Islet of Langerhans (tissue), 1 donor: ENCODE results near the gene CPNE1.
"Not testable (repeated sequence)": the region's sequence is repeated elsewhere in the genome, so short reads cannot be mapped to it uniquely, and the experiment has no call there.

Source experiments
- FAIRE-seq: peaks from one replicate; lab custom pipeline; 2011; peaks lifted over from hg19 to GRCh38; lab: Jason Lieb, UNC

CPNE1 gene

DNA sequence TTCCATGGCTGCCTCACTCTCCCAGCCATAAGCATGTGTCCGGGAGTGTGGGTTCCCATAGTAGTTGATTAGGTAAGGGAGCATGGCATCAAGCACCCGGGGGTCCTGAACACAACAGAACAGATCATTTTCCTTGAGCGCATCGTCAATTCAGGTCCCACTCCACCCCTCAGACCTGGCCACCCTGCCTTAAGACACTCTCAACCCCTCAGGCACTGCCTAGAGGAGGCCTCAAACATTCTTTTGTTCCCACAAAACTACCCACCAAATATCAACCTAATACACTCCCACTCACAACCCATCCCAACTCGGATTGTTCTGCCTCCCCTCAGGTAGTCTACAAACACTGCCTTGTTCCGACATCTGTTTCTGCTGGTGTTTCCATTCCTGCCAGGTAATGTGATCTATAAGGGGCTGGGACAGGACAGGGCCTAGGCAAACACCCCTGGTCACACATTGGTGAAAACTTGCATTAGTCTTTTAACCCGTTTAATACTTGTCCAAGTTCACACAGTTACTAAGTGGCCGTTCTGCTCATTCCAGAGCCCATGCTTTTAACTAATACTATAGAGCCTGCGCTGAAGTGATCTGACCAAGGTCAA lies 33.1 kb upstream of the CPNE1 start:
- FAIRE-seq, result no peak

DNA sequence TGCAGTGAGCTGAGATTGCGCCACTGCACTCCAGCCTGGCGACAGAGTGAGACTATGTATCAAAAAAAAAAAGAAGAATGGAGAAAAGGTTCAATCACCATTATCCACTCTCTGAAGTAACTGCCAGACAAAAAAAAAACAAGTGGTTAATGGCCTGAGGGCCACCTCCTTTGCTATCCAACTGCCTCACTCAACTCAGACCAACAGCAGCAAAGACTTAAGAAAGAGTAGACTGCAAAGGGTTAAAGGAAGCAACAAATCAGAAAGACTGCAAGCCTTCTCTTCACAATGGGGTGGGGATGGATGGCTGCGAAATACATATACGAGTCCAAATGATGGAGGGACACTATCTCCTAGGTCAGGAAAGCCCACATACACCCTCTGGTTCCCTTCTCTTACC lies 31.3 kb upstream of the CPNE1 start:
- no peak for FAIRE-seq

DNA sequence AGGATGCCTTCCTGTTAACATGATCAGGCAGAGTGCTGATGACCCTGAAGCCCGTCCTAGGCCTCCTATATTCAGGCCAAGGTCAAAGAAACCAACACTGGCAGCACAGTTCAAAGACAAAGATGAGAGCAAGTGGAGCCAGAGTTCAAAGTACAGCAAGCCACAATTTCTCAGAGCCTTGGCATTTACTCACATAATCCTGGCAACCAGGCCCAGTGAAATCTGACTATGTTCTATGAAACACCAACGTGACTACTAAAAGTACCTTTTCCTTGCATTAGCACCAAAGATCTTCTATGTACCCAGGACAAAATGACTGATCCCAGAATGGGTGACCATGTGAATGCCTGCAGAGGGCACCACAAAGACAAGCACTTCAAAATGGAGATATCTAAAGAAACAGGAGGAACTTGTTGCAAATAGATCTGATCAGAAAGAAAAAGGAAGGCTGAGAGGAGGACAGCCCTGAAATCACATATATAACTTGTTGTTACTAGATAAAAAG lies 30.6 kb upstream of the CPNE1 start:
- FAIRE-seq, result no peak

DNA sequence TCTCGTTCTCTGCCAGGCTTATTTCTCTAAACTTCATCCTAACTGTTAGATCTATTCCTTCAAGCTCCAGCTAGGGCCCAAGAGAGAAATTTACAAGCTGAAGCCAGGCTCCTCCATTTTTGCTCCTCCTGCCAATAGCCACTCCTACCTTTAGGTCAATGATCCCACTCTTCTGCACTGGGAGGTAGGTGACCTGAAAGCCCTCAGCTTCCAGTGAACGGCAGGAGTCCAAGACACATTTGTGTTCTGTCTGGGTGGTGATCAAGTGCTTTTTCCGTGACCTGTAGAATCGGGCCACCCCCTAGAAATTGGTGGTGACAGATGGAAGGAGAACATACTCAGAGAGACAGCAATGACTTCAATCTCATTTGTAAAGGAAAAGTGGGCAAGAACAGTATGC lies 25.6 kb upstream of the CPNE1 start:
- FAIRE-seq, result no peak

DNA sequence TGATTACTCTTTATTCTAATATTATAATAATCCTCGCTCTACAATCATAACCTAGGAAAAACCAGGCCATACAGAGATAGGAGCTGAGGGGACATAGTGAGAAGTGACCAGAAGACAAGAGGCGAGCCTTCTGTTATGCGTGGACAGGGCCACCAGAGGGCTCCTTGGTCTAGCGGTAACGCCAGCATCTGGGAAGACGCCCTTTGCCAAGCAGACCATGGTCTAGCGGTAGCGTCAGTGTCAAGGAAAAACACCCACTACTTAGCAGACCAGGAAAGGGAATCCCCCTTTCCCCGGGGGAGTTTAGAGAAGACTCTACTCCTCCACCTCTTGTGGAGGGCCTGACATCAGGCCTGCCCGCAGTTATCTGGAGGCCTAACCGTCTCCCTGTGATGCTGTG lies 22.2 kb upstream of the CPNE1 start:
- not testable (repeated sequence) for FAIRE-seq

DNA sequence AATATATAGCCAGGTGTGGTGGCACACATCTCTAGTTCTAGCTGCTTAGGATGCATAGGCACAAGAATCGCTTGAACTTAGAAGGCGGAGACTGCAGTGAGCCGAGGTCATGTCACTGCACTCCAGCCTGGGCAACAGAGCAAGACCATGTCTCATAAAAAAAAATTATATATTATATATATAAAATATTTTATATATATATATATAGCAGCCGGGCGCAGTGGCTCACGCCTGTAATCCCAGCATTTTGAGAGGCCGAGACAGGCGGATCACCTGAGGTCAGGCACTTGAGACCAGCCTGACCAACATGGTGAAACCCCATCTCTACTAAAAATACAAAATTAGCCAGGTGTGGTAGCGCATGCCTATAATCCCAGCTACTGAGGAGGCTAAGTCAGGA lies 20.7 kb upstream of the CPNE1 start:
- not testable (repeated sequence) for FAIRE-seq

DNA sequence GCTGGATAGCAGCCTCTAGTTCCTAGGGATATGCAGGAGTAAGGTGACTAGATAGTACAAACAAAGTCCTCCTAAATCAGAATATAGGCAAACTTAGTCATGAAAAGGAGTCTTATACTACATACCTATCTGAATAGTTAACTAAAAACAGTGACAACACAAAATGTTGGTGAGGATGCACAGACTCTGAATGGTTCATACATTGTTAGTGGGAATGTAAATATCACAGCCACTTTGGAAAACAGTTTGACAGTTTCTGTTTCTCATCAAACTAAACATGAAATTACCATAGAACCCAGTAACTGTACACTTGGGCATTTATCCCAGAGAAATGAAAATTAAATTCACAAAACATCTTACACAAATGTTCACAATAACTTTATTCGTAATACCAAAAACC lies 17.3 kb upstream of the CPNE1 start:
- FAIRE-seq, result no peak

DNA sequence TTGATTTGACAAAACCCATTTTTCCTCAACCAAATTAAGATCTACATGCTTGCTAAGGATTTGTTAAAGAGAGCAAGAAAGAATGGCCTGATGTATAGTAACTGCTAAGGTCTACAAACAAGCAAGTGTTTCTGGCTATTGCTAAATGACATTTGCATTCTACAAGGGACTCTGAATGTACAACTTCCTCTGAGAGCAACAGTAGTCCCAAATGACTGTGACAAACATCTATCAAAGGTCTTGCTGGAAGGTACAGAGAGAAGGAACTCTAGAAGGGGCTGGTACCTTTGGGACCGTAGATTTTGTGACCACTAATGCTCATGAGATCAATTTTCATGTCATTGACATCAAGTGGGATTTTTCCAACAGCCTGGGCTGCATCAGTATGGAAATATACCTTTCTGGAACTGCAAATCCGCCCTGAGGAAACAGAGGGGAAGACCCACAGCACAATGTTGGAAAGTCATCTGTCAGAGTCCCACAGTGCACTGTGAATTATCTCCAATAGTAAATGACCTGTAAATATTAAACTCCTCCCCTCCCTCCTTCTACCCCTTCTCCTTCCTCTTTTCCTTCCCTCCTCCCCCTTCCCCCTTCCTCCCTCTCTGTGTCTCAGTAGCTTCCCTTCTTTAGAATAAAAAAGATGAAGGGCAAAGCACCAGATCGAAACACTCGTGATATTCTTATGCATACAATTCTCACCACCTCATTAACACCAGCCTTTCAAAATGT lies 15.9 kb upstream of the CPNE1 start:
- FAIRE-seq, result no peak

DNA sequence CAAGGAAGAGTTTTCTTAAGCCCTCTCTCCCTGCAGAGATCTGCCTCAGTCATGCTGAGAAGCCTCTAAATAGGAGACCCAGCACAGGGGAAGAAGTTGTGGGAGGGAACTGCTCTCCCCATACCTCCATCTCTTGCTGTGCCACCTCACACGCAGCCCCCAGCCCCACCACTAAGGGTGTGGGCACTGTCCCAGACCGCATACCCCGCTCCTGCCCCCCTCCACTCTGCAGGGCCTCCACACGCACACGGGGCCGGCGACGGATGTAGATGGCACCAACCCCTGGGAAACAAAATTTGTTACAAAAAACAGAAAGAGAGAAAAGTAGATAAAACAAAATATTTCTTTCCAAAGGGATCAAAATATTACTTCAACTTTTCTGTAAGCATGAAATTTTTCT lies 10.2 kb upstream of the CPNE1 start:
- no peak for FAIRE-seq

DNA sequence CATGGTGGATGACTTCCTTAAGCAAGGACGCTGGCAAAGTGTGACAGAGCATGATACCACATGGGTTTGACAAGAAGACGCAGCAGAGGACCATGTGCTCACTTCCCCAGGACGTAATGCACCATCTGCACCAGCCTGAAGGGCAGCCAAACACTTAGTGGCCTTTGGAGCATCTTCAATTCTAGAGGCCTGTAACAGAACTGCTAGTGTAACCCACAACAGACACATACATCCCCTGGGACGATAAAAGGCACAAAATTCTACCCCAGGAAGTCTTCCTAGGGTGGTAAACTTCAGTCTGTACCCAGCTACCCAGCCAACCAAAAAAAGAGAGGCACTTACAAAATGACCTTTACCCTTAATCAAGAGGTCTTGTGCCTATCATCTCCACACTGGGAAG lies 9.2 kb upstream of the CPNE1 start:
- FAIRE-seq, result no peak

DNA sequence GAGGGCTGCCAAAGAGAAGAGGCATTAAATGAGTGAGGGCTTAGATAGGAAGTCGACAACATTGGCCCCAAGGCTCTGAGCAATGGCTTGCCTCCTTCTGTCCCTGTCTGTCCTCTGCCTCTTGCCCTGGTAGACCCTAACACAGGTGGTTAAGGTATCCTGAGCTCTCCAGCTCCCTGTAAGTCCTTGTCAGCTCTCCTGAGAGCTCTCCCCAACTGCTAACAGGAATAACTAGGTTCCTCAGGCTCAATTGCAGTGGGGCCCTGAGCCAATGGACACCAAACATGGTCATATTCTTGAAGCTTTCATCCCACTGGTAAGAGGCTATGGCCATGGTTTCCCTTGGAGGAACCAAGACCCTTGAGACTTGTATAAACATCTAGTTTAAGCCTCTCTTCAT lies 5.0 kb upstream of the CPNE1 start:
- FAIRE-seq, result no peak

DNA sequence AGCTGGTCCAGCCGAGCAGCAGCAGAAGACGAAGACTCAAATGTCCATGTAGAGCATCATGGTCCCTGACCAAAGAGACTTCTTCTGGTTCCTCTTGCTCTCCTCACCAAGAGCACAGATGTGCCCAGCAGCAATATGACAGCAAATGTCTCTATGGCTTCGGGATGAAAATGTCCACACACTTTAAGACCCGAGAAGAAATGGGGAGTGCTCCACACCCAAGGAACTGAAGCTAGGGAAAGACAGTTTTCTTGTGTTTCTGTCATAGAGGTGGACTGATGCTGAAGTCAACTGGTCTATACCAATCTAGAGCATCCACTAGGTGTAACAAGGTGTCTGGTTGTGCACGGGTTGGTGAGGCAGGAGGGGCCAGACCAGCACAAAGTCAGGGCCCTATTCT lies 4.5 kb upstream of the CPNE1 start:
- no peak for FAIRE-seq

DNA sequence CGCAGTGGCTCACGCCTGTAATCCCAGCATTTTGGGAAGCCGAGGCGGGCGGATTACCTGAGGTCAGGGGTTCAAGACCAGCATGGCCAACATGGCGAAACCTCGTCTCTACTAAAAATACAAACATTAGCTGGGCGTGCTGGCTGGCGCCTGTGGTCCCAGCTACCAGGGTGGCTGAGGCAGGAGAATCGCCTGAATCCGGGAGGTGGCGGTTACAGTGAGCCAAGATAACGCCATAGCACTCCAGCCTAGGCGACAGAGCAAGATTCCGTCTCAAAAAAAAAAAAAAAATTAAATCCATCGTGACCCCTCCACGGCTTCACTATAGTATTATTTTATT lies 1.2 kb upstream of the CPNE1 start:
- no peak for FAIRE-seq

DNA sequence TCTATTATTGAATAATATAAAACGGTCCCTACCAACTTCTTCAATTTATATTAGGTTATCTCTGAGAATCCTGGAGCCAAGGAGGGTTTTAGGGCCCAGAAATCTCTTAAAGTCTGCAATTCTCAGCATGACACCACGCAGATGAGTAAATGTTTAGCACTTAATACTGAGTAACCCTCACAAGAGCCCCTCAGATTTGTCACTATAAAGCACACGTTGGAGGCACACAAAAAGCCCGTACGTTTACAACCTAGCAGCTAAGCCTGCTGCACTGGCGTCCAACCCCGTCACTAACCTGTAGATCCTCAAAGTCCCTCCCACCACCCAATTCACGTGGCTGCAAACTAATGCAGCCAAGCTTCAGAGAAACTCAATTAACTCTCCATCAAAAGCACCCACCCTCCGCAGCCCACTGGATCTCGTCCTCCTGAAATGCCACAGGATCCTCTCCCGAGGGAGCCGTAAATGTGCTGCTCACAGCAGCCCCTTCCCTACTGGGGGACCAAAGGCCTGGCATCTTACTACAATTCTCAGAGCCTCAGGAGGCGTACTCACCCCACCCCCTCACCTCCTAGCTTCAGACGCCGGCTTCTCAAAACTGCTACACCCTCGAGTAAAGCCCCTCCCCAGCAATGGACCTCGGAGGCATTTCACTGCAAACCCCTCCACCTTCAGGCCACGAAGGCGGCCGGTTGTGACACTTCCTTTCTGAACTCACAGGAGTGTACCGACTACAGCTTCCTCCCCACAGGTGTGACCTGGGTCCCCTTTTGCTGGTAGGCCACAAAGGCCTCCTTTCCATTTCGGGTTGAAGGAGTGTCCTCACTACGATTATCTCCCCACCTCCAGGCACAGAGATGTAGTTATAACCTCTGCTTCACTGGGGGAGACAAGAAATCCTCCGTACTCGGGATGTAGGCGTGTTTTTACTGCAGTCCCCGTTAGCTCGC lies 909 bp downstream of the CPNE1 start:
- FAIRE-seq, result no peak

DNA sequence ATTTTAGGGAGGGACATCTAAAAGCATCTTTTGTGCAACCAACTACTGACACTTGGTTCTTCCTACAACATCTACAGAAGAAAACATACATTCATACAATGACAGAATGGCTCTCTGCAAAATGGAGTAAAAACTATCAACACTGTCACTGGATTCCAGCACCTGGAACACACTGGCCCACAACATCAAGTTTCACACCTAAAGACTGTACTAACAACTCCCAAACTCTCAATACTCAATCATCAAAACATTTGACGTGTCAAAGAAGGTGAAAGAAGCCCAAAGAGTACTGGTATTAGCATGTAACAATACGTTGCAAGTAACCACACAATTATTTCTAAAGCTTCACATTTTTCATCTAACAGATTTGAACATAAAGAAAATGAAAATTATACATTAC lies 2.1 kb downstream of the CPNE1 start:
- FAIRE-seq, result no peak

DNA sequence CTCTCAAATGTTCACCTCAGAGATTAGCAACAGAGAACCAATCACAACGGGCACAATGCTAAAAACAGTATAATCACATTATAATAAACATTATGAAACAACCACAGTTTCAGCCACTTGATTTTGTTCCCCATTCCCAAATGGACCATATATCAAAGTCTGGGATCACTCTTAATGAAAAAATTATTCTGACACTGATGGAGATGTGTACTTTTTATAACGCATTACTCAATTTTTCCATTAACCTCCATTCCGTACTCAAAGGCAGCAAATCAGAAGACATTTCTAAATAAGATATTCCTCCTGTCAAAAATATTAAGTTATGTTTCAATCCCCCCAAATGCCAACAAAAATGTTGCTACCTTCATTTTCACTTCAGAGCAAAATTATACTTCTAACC lies 2.8 kb downstream of the CPNE1 start:
- no peak for FAIRE-seq

DNA sequence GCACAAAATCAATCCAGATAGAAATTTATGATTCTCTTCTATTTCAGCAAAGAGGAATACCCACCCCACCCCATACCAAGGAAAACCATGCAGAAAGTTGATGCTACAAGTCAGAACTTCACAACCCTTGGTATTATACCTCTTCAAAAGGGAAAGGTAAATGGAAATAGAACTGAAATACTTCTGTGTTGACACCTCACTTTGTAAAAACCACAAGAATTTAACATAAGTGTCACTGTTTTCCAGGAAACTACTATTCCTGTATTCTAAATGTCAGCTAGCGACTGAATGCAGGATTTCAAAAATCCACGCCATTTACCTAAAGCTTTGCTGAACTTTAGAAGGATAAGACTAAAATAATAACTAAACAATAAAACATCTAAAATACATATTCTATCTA lies 3.6 kb downstream of the CPNE1 start:
- FAIRE-seq, result no peak

DNA sequence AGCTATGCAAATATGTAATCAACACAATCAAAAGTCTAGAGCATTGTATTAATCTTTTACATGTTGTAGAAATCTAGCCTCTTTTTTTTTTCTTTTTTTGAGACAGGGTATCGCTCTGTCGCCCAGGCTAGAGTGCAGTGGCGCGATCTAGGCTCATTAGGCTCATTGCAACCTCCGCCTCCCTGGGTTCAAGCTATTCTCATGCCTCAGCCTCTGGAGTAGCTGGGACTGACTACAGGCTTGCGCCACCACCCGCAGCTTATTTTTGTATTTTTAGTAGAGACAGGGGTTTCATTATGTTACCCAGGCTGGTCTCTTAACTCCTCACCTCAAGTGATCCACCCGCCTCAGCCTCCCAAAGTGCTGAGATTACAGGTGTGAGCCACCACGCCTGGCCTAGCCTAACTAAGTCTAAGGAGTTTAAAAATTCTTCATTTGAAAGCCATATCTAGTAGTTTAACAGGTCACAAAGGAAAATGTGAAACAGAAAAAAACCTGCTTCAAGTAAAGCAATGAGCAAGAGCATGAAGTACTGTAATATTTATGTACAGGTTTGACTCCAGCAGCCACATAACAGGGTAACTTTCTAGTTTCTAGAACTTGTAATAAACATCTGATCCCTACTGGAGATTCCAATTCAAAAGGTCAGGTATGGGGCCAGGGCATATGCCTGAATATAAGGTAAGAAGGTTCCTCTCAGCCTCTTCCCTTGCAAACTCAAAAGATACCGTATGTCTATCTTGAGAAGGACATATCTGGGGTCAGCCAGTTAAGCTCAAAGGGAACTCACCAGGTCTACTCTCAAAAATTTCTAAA lies 4.4 kb downstream of the CPNE1 start:
- no peak for FAIRE-seq

DNA sequence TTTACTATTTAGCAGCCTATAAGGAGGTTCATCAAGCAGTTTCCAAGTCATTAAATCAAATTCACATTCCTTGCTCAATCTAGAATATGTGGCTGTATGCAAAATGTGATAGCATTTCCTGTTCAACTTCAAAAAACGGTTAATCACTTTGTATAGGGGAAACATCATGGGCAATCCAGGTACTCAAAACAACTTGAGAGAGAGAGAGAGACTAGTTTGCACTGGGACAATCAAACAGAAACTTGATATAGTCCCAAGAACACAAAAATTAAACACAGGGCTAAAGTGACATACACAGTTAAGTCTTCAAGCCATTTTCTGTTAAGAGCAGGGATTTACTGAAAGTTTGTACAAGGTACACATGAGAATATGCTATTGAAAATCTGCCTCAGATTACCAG lies 7.4 kb downstream of the CPNE1 start:
- FAIRE-seq, result no peak

DNA sequence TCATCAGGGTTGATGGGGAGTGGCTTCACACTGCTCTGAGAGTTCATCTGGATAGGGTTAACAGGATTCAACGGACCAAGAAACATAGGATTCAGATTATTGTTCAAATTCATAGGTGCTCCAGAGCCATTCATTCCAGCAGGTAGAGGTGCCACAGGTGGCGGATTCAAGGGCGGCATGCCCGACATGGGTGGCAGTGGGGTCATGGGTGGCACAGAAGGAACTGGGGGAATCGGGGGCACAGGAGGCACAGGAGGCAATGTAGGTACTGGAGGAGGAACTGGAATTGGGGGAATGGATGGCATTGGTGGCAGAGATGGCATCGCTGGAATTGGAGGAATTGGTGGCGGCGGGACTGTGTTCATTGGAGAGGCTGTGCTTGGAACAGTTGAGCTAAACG lies 10.3 kb downstream of the CPNE1 start:
- no peak for FAIRE-seq

DNA sequence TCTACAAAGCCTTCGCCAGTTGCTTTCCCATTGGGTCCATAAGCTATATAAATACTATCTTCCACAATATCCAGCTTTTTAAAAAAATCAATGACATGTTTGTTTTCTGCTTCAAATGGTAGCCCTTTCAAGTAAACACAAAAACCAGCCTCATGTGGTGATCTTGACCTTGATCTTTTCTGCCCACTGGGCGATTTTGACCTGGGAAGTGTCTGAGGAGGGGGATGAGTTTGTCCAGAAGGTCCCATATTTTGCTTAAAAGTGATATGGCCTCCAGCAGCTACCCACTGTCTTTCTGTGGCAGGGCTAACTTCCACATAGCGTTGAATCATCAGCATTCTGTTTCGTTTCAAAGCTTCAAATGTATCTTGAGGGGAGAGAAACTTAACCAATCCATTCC lies 10.8 kb downstream of the CPNE1 start:
- FAIRE-seq, result no peak

DNA sequence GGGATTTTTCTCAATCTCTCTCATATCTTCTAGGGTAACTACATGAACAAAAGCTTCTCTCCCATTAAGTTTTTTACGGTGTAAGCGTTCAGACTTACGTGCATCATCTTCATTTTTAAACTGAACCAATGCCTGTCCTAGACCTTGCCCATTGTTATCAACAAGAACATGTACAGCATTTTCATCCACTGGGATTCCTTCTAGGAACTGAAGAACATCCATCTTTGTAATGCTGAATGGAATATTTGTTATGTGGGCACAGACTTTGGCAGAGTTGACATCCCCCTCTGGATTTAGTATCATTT lies 11.3 kb downstream of the CPNE1 start:
- no peak for FAIRE-seq
